K562 (cell line): Measurements from ENCODE around the gene PLPP1. TPM values are rescaled to one million over a fixed set of nuclear protein-coding genes. Genes with fewer than 3 reads are reported as not detected.

Source experiments
- ATAC-seq: fragments of 200-7000 bp; cut with Tn5 transposase; 3 replicates; pipeline ENCODE4 v1.9.1; 2020; ENCODE audit warnings: moderate library complexity
- BruUV-seq: library from RNA; stranded (reverse); fragments of 400-500 nt; replicated peaks from 2 replicates; lab custom pipeline; 2021; lab: Mats Ljungman, UMichigan
- CTCF ChIA-PET: fragments of 300-600 bp; formaldehyde crosslinking; extraction: SDS; loops from one replicate; lab custom pipeline; 2021; ENCODE audit warnings: low intra/inter-chr PET ratio; lab: Yijun Ruan, JAX
- POLR2A ChIA-PET: fragments of 300-600, 350-650 bp; sonication (Branson Sonifier 250); formaldehyde crosslinking; extraction: SDS; loops from one replicate; lab custom pipeline; 2021; ENCODE audit warnings: antibody characterized with exemption, inconsistent platforms; lab: Yijun Ruan, JAX
- DNase-seq, 4 experiments: peaks; one replicate each; pipeline versions ENCODE4 v3.0.0 to v3.0.0-alpha.2; 2011 to 2018; ENCODE audit warnings: low spot score in 3 of 4, mixed read lengths in 3 of 4; ENCODE audit errors: extremely low read depth in 1 of 4
- FAIRE-seq: peaks from 2 replicates; lab custom pipeline; 2011; peaks lifted over from hg19 to GRCh38; lab: Jason Lieb, UNC
- H2AFZ ChIP-seq: 2 replicates; pipeline ENCODE4 v1.6.0; 2011; ENCODE audit warnings: low read depth, low read length, control low read depth, inconsistent platforms
- H3K27ac ChIP-seq: fragments of 200-600 bp; 3 replicates; pipeline ENCODE4 v1.8.0; 2011; ENCODE audit warnings: low read depth, mild to moderate bottlenecking, control low read depth, inconsistent platforms, low read length, moderate library complexity, mixed read lengths; ENCODE audit errors: extremely low read depth
- H3K27me3 ChIP-seq, 2 experiments: fragments of 300-600 bp in 1 of 2; 2 replicates in 1 of 2; 3 replicates in 1 of 2; pipeline versions ENCODE4 v1.6.0 to v1.8.0; 2011; ENCODE audit warnings: inconsistent platforms in 2 of 2, low read length in 2 of 2, mild to moderate bottlenecking in 1 of 2, mixed read lengths in 1 of 2, moderate library complexity in 1 of 2; ENCODE audit not compliant: control insufficient read depth in 2 of 2, insufficient read depth in 2 of 2
- H3K36me3 ChIP-seq: fragments of 300-600 bp; 3 replicates; pipeline ENCODE4 v1.8.0; 2011; ENCODE audit warnings: mild to moderate bottlenecking, low read length, inconsistent platforms; ENCODE audit not compliant: control insufficient read depth, insufficient read depth
- H3K4me1 ChIP-seq, 2 experiments: fragments of 200-600 bp in 1 of 2; replicated peaks in 1 of 2; 2 replicates in 1 of 2; 3 replicates in 1 of 2; pipeline versions ENCODE4 v1.5.1 to v1.8.0; 2011; ENCODE audit warnings: inconsistent platforms in 2 of 2, low read length in 2 of 2, mild to moderate bottlenecking in 1 of 2, mixed read lengths in 1 of 2, moderate library complexity in 1 of 2; ENCODE audit not compliant: control insufficient read depth in 2 of 2, insufficient read depth in 2 of 2
- H3K4me2 ChIP-seq: 2 replicates; pipeline ENCODE4 v1.6.1; 2011; ENCODE audit warnings: low read length, control low read depth, inconsistent platforms, mixed read lengths; ENCODE audit not compliant: insufficient read depth
- H3K4me3 ChIP-seq: fragments of 200-600 bp; sonication (generic), shearing (Covaris generic); 2 replicates; pipeline ENCODE4 v1.5.1; 2016; ENCODE audit warnings: control low read depth, inconsistent platforms
- H3K79me2 ChIP-seq: fragments of 200-600 bp; 3 replicates; pipeline ENCODE4 v1.8.0; 2011; ENCODE audit warnings: low read length, inconsistent platforms; ENCODE audit not compliant: control insufficient read depth, insufficient read depth
- H3K9ac ChIP-seq, 2 experiments: 2 replicates each; pipeline versions ENCODE4 v1.6.0 to v1.6.1; 2011; ENCODE audit warnings: low read depth in 2 of 2, low read length in 2 of 2, control low read depth in 1 of 2, inconsistent platforms in 1 of 2, mild to moderate bottlenecking in 1 of 2, mixed read lengths in 1 of 2; ENCODE audit not compliant: insufficient read depth in 1 of 2
- H3K9me1 ChIP-seq: one replicate; pipeline ENCODE4 v1.6.0; 2011; ENCODE audit warnings: inconsistent platforms, mild to moderate bottlenecking, low read length, moderate library complexity; ENCODE audit not compliant: control insufficient read depth, insufficient read depth
- H3K9me3 ChIP-seq: replicated peaks from 2 replicates; pipeline ENCODE4 v1.5.1; 2011; ENCODE audit warnings: low read depth, low read length, inconsistent platforms; ENCODE audit not compliant: control insufficient read depth, insufficient read depth
- H4K20me1 ChIP-seq: replicated peaks from 2 replicates; pipeline ENCODE4 v1.6.1; 2011; ENCODE audit warnings: low read length, inconsistent platforms, mixed read lengths; ENCODE audit not compliant: control insufficient read depth, insufficient read depth
- MTA3 ChIP-seq: fragments of 450-650 bp; formaldehyde crosslinking; IDR thresholded peaks from 2 replicates; pipeline ENCODE4 v1.6.1; 2017; ENCODE audit warnings: mild to moderate bottlenecking, borderline replicate concordance
- RB1 ChIP-seq: fragments of 450-650 bp; IDR thresholded peaks from 2 replicates; pipeline ENCODE4 v1.6.1; 2017; ENCODE audit warnings: low read depth, mild to moderate bottlenecking
- SAFB ChIP-seq: fragments of 200-400 bp; formaldehyde crosslinking; IDR thresholded peaks from 2 replicates; pipeline ENCODE4 v1.6.1; 2017; ENCODE audit warnings: low read depth, low read length, borderline replicate concordance
- SPI1 ChIP-seq: IDR thresholded peaks from 2 replicates; pipeline ENCODE4 v1.6.1; 2011; ENCODE audit warnings: low read depth, low read length, control low read depth, borderline replicate concordance
- TAL1 ChIP-seq: fragments of 450-650 bp; IDR thresholded peaks from 2 replicates; pipeline ENCODE4 v1.6.1; 2016; ENCODE audit warnings: mild to moderate bottlenecking
- TARDBP ChIP-seq: fragments of 450-650 bp; IDR thresholded peaks from 2 replicates; pipeline ENCODE4 v1.6.1; 2016
- TGIF2 ChIP-seq: sonication (generic); formaldehyde crosslinking; IDR thresholded peaks from 2 replicates; pipeline ENCODE4 v1.8.1; 2022; ENCODE audit warnings: mild to moderate bottlenecking, missing genetic modification reagents, moderate library complexity
- TRIM28 ChIP-seq: fragments of 450-650 bp; IDR thresholded peaks from 2 replicates; pipeline ENCODE4 v1.6.1; 2017
- ZBTB43 ChIP-seq: sonication (generic); formaldehyde crosslinking; IDR thresholded peaks from 2 replicates; pipeline ENCODE4 v1.8.0; 2023; ENCODE audit warnings: mild to moderate bottlenecking, missing genetic modification reagents
- ZFP1 ChIP-seq: fragments of 450-650 bp; formaldehyde crosslinking; IDR thresholded peaks from 2 replicates; pipeline ENCODE4 v1.4.0; 2020; ENCODE audit warnings: mild to moderate bottlenecking, mixed read lengths
- ZNF507 ChIP-seq: conservative IDR thresholded peaks from 2 replicates; pipeline ENCODE4 v1.6.1; 2017; ENCODE audit warnings: missing genetic modification characterization, missing compliant biosample characterization
- WGBS: fragments of 100-300 bp; shearing (Covaris generic); methylation state at CpG from one replicate; pipeline ENCODE4 v1.1.6; 2016; ENCODE audit warnings: low coverage, mixed read lengths; ENCODE audit not compliant: insufficient coverage; ENCODE audit errors: missing lambda C conversion rate; 5-methylcytosine and 5-hydroxymethylcytosine counted together
- in situ Hi-C: fragments of 300-500 bp; cut with MboI; formaldehyde crosslinking; loops from 4 replicates; pipeline ENCODE4 v1.15.0; 2018; ENCODE audit warnings: inconsistent platforms, mixed read lengths
- intact Hi-C: fragments of 100-400 bp; cut with micrococcal nuclease; formaldehyde crosslinking; loops from 2 replicates; pipeline ENCODE4 v1.14.2; 2022
- polyA plus RNA-seq, 8 experiments: library from polyadenylated mRNA; depleted of rRNA in 4 of 8; stranded (reverse) in 5 of 8; unstranded in 3 of 8; fragments of >200 nt; fragmentation: Nextera tagmentation in 2 of 8; fragmentation: Illumina TruSeq in 1 of 8; extraction: Ambion mirVana in 2 of 8; extraction: Trizol in 1 of 8; gene quantifications; 2 replicates each; pipeline versions ENCODE4 v1.2.1 to v1.2.3, GENCODE V29; 2011 to 2014; ENCODE audit warnings: inconsistent platforms in 1 of 8, missing spikeins in 1 of 8
- total RNA-seq, 7 experiments: library from RNA; depleted of rRNA in 6 of 7; stranded (reverse); fragments of >200 nt in 6 of 7; fragmentation: Illumina TruSeq in 2 of 7; extraction: Trizol in 2 of 7; gene quantifications; 2 replicates each; pipeline versions ENCODE4 v1.2.1 to v1.2.3, GENCODE V29; 2011 to 2021; ENCODE audit warnings: low replicate concordance in 1 of 7

The PLPP1 gene
- total and polyA plus RNA-seq, 9 of the 15 experiments (the other 6 are each of a cell fraction or from before 2014, with no cell fraction given): 0.04 to 0.24 (median 0.04) TPM; not detected in 6

GRCh38 chr5:55557123-55557522 is 22.4 kb upstream of the PLPP1 start:
- WGBS: 2% methylated on average over 3 of the region's 3 CpGs

More at GRCh38 chr5:55557123-55557522, 22.4 kb upstream of the PLPP1 start:
- Histone ChIP-seq H3K9ac (no peak overlapping the region), H3K79me2 (no peaks in the 10 kb centered on the region), H3K27ac (no peak overlapping the region), H3K4me2 (no peak overlapping the region), H3K4me3 (no peak overlapping the region), H2AFZ (no peak overlapping the region), H3K4me1 (peaks cover 0 to 3% of the 10 kb centered on the region in 2 experiments; a peak in 1 of 5 replicates), H4K20me1 (no peaks in the 10 kb centered on the region), H3K36me3 (no peaks in the 10 kb centered on the region), H3K9me3 (no peaks in the 10 kb centered on the region), H3K27me3 (peaks cover 0 to 9% of the 10 kb centered on the region in 2 experiments; a peak in 3 of 5 replicates), H3K9me1 (no peaks in the 10 kb centered on the region)
- no TSS peak for BruUV-seq
- CTCF ChIA-PET: no interaction called here
- TF ChIP-seq ZNF507 (tag) (no peak), ZFP1 (CRISPR knock-in tag) (no peak), SAFB (no peak), RB1 (no peak), TARDBP (no peak), TGIF2 (CRISPR knock-in tag) (no peak), MTA3 (no peak), TAL1 (no peak), SPI1 (no peak), TRIM28 (no peak), ZBTB43 (CRISPR knock-in tag) (no peak)
- FAIRE-seq: no peak
- no peak for DNase-seq
- no peak for ATAC-seq
- POLR2A ChIA-PET: no interaction called here
- in situ Hi-C loops (no loop called here), intact Hi-C loops (no loop called here)
